K562 (cell line): ENCODE measurements around the gene ZBTB25. TPM values are rescaled to one million over a fixed set of nuclear protein-coding genes. Genes with fewer than 3 reads are reported as not detected.

Experiments
- CAMTA2 ChIP-seq: fragments of 250-450 bp; sonication (Bioruptor Pico); conservative IDR thresholded peaks from 2 replicates; pipeline ENCODE4 v1.5.1; 2022
- E2F4 ChIP-seq: sonication (generic); formaldehyde crosslinking; IDR thresholded peaks from 2 replicates; pipeline ENCODE4 v1.8.0; 2022; ENCODE audit warnings: mild to moderate bottlenecking, low read depth, missing genetic modification reagents
- FOXJ2 ChIP-seq: fragments of 200-800 bp; sonication (Bioruptor generic); IDR thresholded peaks from 2 replicates; pipeline ENCODE4 v1.6.1; 2016; ENCODE audit warnings: missing genetic modification characterization, missing compliant biosample characterization
- GABPB2 ChIP-seq: fragments of 250-450 bp; sonication (Bioruptor Pico); conservative IDR thresholded peaks from 2 replicates; pipeline ENCODE4 v1.5.1; 2021; ENCODE audit warnings: mild to moderate bottlenecking
- IRF9 ChIP-seq: fragments of 450-650 bp; IDR thresholded peaks from 2 replicates; pipeline ENCODE4 v1.6.1; 2016; ENCODE audit warnings: missing biosample characterization, missing genetic modification characterization
- KAT2B ChIP-seq: IDR thresholded peaks from one replicate; pipeline ENCODE4 v1.6.1; 2012; ENCODE audit warnings: low read depth, mild to moderate bottlenecking, control low read depth, inconsistent platforms, low read length, moderate library complexity
- KDM5B ChIP-seq: fragments of 200-600 bp; sonication (generic); IDR thresholded peaks from 2 replicates; pipeline ENCODE4 v1.6.1; 2012; ENCODE audit warnings: low read depth, mild to moderate bottlenecking, moderate library complexity, low read length, control low read depth, inconsistent platforms; ENCODE audit not compliant: insufficient replicate concordance
- KLF16 ChIP-seq: IDR thresholded peaks from 2 replicates; pipeline ENCODE4 v1.6.1; 2016; ENCODE audit warnings: antibody characterized with exemption
- MAX ChIP-seq: sonication (generic); formaldehyde crosslinking; IDR thresholded peaks from 2 replicates; pipeline ENCODE4 v1.9.0; 2022; ENCODE audit warnings: mild to moderate bottlenecking, missing genetic modification reagents
- MAZ ChIP-seq, 2 experiments: fragments of 450-650 bp in 1 of 2; sonication (generic) in 1 of 2; formaldehyde crosslinking; IDR thresholded peaks in 1 of 2; conservative IDR thresholded peaks in 1 of 2; 2 replicates each; pipeline versions ENCODE4 v1.4.0 to v1.5.0; 2020; ENCODE audit warnings: mild to moderate bottlenecking in 1 of 2, missing genetic modification reagents in 1 of 2
- MCM3 ChIP-seq: fragments of 450-650 bp; IDR thresholded peaks from 2 replicates; pipeline ENCODE4 v1.6.1; 2016
- POLR2G ChIP-seq: fragments of 200-400 bp; formaldehyde crosslinking; IDR thresholded peaks from 2 replicates; pipeline ENCODE4 v1.6.1; 2017; ENCODE audit warnings: low read depth, mild to moderate bottlenecking, antibody characterized with exemption, low read length, moderate library complexity
- PRMT5 ChIP-seq: sonication (generic); formaldehyde crosslinking; IDR thresholded peaks from 2 replicates; pipeline ENCODE4 v1.5.0; 2020; ENCODE audit warnings: missing genetic modification reagents
- RBM17 ChIP-seq: fragments of 200-400 bp; formaldehyde crosslinking; IDR thresholded peaks from 2 replicates; pipeline ENCODE4 v1.6.1; 2017; ENCODE audit warnings: low read depth, mild to moderate bottlenecking, low read length, borderline replicate concordance
- RBM25 ChIP-seq: fragments of 200-400 bp; formaldehyde crosslinking; IDR thresholded peaks from 2 replicates; pipeline ENCODE4 v1.6.1; 2018; ENCODE audit warnings: low read length, low read depth, moderate library complexity; ENCODE audit not compliant: severe bottlenecking
- RBM39 ChIP-seq: fragments of 200-400 bp; formaldehyde crosslinking; optimal IDR thresholded peaks from 2 replicates; pipeline ENCODE3; 2018; ENCODE audit warnings: low read depth, low read length
- SUPT5H ChIP-seq: fragments of 450-650 bp; IDR thresholded peaks from 2 replicates; pipeline ENCODE4 v1.6.1; 2016
- TEAD4 ChIP-seq, 2 experiments: sonication (generic) in 1 of 2; formaldehyde crosslinking in 1 of 2; IDR thresholded peaks; 2 replicates each; pipeline versions ENCODE4 v1.6.1 to v1.8.0; 2012 to 2022; ENCODE audit warnings: borderline replicate concordance in 1 of 2, inconsistent platforms in 1 of 2, low read length in 1 of 2, mild to moderate bottlenecking in 1 of 2, missing genetic modification reagents in 1 of 2
- TFE3 ChIP-seq: fragments of 450-650 bp; formaldehyde crosslinking; IDR thresholded peaks from 2 replicates; pipeline ENCODE4 v1.4.0; 2020; ENCODE audit warnings: mild to moderate bottlenecking, mixed read lengths
- THRAP3 ChIP-seq: fragments of 450-650 bp; IDR thresholded peaks from 2 replicates; pipeline ENCODE4 v1.6.1; 2016; ENCODE audit warnings: mild to moderate bottlenecking, inconsistent platforms, borderline replicate concordance
- TSC22D4 ChIP-seq: fragments of 450-650 bp; IDR thresholded peaks from 2 replicates; pipeline ENCODE4 v1.6.1; 2016; ENCODE audit warnings: missing genetic modification characterization, missing biosample characterization, control low read depth
- YBX1 ChIP-seq: fragments of 450-650 bp; IDR thresholded peaks from 2 replicates; pipeline ENCODE4 v1.7.1; 2016; ENCODE audit warnings: mild to moderate bottlenecking
- ZBTB7A ChIP-seq: IDR thresholded peaks from 2 replicates; pipeline ENCODE4 v1.6.1; 2011; ENCODE audit warnings: low read depth, mild to moderate bottlenecking, low read length, moderate library complexity, borderline replicate concordance; ENCODE audit not compliant: control insufficient read depth
- ZFPM2 ChIP-seq: fragments of 250-450 bp; sonication (Bioruptor Pico); IDR thresholded peaks from 2 replicates; pipeline ENCODE4 v1.5.1; 2022; ENCODE audit warnings: mild to moderate bottlenecking
- ZNF311 ChIP-seq: fragments of 250-450 bp; sonication (Bioruptor Pico); IDR thresholded peaks from 2 replicates; pipeline ENCODE4 v1.4.0; 2020; ENCODE audit warnings: mild to moderate bottlenecking, moderate library complexity
- ZNF695 ChIP-seq: fragments of 450-650 bp; formaldehyde crosslinking; IDR thresholded peaks from 2 replicates; pipeline ENCODE4 v1.4.0; 2020; ENCODE audit warnings: mild to moderate bottlenecking, moderate library complexity
- ZNF780A ChIP-seq: fragments of 250-450 bp; sonication (Bioruptor Pico); IDR thresholded peaks from 2 replicates; pipeline ENCODE4 v1.5.0; 2021; ENCODE audit warnings: mild to moderate bottlenecking
- ZSCAN29 ChIP-seq: fragments of 450-650 bp; IDR thresholded peaks from 2 replicates; pipeline ENCODE4 v1.6.1; 2017
- polyA plus RNA-seq, 8 experiments: library from polyadenylated mRNA; depleted of rRNA in 4 of 8; stranded (reverse) in 5 of 8; unstranded in 3 of 8; fragments of >200 nt; fragmentation: Nextera tagmentation in 2 of 8; fragmentation: Illumina TruSeq in 1 of 8; extraction: Ambion mirVana in 2 of 8; extraction: Trizol in 1 of 8; gene quantifications; 2 replicates each; pipeline versions ENCODE4 v1.2.1 to v1.2.3, GENCODE V29; 2011 to 2014; ENCODE audit warnings: inconsistent platforms in 1 of 8, missing spikeins in 1 of 8
- total RNA-seq, 7 experiments: library from RNA; depleted of rRNA in 6 of 7; stranded (reverse); fragments of >200 nt in 6 of 7; fragmentation: Illumina TruSeq in 2 of 7; extraction: Trizol in 2 of 7; gene quantifications; 2 replicates each; pipeline versions ENCODE4 v1.2.1 to v1.2.3, GENCODE V29; 2011 to 2021; ENCODE audit warnings: low replicate concordance in 1 of 7

ZBTB25 gene
- total and polyA plus RNA-seq, 9 of the 15 experiments (the other 6 are each of a cell fraction or from before 2014, with no cell fraction given): 0.61 to 3.9 (median 2.3) TPM

- TF ChIP-seq TFE3 (no peak), THRAP3 (no peak), TSC22D4 (tag) (no peak), ZFPM2 (CRISPR knock-in tag) (no peak), KDM5B (no peak), MAZ (CRISPR knock-in tag; conservative IDR thresholded peaks at IDR 0.05 in 1 of 2, IDR thresholded peaks at IDR 0.05 in 1 of 2) (peak in 1 of 2 experiments; percentile 63; a peak in 1 of 4 replicates), TEAD4 (IDR thresholded peaks at IDR 0.05; ENCODE audit: low read length) (no peak), TEAD4 (CRISPR knock-in tag; IDR thresholded peaks at IDR 0.05; ENCODE audit: borderline replicate concordance) (no peak), ZNF311 (CRISPR knock-in tag) (no peak), ZSCAN29 (no peak), E2F4 (CRISPR knock-in tag) (no peak), ZNF780A (CRISPR knock-in tag) (no peak), KAT2B (no peak), MAX (CRISPR knock-in tag) (no peak), RBM39 (no peak), YBX1 (no peak), MCM3 (no peak), RBM25 (peak; percentile 63), FOXJ2 (tag) (no peak), KLF16 (no peak), GABPB2 (CRISPR knock-in tag) (no peak), SUPT5H (no peak), POLR2G (peak; percentile 64), RBM17 (no peak), IRF9 (tag) (no peak), CAMTA2 (no peak), ZBTB7A (peak; percentile 87), ZNF695 (CRISPR knock-in tag) (no peak), PRMT5 (CRISPR knock-in tag) (no peak)
Measured at GRCh38 chr14:64465191-64465822, 38.3 kb downstream of the ZBTB25 start, which contains the start of gene AKAP5 (continued).
